Measurements from ENCODE around the gene CD52.
"Not testable (repeated sequence)": the region's sequence is repeated elsewhere in the genome, so short reads cannot be mapped to it uniquely, and the experiment has no call there.

Gene CD52

DNA sequence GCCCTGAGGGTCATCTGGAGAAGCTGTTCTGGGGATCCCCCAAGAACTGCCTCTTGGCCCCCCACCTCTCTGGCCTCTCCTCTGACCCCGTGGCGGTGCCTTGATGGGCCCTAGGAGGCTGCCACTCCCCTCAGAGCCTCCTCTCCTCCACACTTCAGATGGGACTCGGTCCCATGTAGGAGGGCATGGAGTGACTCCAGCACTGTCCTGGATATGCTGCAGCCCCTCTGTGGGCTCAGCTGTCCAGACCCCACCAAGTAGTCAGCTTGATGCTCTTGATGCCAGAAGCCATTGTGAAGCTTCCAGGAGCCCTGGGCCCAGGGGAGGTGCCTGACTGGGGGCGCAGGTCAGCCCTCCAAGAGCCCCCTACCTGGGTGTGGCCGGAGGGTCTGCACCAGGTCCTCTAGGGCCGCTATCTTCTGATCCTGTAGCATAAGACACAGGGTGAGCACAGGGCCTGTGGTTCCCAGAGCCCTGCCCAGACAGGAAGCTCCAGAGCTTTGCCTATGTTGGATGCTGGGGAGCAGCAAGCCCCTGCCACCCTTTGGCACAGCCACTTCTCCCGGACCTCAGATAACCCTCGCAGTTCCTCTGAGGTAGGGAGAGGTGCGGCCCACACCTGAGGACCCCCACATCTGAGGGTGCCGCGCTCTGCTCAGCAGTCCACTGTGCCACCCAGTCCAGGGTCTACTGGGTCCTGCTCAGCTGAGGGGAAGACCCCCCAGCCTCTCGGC is 20.5 kb upstream of the CD52 start:
- no peak for DNase-seq

DNA sequence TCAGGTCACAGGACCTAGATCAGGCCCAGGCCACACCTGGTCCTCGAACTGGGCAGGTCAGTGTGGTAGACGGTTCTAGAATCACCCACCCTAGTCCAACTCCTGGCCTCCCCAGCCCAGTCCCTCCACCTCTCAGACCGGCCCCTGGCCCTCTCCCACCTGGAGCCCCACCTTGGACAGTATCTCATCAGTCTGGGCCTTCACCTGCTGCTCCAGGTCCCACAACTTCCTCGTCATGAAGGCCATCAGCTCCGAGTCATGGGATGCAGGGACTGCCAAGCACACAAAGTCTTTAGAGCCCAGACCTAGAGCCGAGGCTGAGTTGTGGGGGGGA is 20.0 kb upstream of the CD52 start:
- DNase-seq = no peak

- no peak for DNase-seq
Observed at GRCh38 chr1:26300578-26301275, 17.0 kb upstream of the CD52 start.

- no peak for DNase-seq
Observed at GRCh38 chr1:26302733-26303405, 14.9 kb upstream of the CD52 start.

- no peak for DNase-seq
Observed at GRCh38 chr1:26305667-26306289, 12.0 kb upstream of the CD52 start.

- DNase-seq = peak in 54 of 56 donors; percentile 26 to 90 (median 76)
Observed at GRCh38 chr1:26306290-26307229, 11.2 kb upstream of the CD52 start, which contains the start of gene UBXN11. UBXN11 (minus strand) TSS chr1:26306636; CDS start chr1:26302883, 3,753 bp downstream.

DNA sequence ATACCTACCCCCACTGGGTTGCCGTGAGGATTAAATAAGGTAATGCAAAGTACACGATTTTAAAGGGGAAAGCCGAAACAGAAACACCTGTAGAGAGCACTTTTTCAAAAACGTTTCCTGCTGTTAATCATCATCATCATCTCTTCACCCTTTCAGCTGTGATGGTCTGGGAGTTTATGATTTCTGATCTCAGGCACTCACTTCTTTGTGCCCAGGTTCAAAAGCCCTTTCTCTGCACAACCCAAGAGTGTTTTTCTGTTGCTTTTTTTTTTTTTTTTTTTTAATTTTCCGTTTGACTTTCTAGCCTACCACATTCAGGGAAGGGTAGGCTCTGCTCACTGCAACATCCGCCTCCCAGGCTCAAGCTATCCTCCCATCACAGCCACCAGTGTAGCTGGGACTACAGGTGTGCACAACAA is 10.4 kb upstream of the CD52 start:
- DNase-seq = no peak

DNA sequence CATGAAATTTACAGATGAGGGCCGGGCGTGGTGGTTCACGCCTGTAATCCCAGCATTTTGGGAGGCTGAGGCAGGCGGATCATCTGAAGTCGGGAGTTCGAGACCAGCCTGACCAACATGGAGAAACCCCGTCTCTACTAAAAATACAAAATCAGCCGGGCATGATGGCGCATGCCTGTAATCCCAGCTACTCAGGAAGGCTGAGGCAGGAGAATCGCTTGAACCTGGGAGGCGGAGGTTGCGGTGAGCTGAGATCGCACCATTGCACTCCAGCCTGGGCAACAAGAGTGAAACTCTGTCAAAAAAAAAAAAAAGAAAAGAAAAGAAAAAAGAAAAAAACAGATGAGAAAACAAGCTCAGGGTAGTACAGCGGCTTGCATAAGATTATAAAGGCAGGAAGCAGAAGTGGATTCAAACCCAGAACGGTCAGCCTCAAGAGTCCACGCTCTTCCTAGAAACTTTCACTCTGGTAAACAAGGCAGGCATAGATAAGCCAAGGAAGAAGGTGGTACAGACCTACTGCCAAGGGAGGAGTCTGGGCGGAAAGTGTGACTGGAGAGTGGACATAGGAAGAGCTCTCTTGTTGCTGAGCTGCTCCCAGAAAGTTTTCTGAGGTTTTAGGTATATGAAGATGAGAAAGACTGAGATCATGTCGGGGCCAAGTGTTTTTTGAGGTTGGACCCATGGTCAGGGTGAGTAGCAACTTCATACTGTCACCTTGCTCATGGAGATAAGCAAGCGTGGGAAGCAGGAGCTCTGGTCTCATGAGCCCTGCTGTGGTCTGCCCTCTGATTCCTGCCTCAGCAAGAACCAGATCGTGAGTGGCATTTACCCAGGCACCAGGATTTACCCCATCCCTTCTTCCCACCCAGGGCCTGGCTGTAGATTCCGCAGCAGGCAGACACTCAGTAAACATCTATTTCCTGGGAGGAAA is 9.5 kb upstream of the CD52 start:
- not testable (repeated sequence) for DNase-seq

GRCh38 chr1:26314501-26314900 is 3.3 kb upstream of the CD52 start:
- no peak for DNase-seq

- DNase-seq = no peak
Observed at GRCh38 chr1:26315874-26316850, 1.6 kb upstream of the CD52 start.

DNA sequence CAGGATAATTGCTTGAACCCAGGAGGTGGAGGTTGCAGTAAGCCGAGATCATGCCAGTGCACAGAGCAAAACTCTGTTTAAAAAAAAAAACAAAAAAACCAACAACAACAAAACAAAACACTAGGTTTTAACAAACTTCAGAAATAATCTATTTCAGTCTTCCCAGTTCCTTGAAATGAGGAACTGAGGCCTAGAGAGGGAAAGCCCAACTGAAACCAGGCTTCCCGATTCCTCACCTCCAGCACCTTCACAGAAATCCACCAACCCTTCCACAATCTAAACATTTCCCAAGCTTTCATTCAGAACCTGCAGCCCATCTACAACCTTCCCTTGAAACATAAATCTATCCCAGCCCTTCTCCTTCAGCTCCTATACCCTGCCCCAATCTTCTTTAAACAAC is 612 bp upstream of the CD52 start:
- DNase-seq = no peak

DNA sequence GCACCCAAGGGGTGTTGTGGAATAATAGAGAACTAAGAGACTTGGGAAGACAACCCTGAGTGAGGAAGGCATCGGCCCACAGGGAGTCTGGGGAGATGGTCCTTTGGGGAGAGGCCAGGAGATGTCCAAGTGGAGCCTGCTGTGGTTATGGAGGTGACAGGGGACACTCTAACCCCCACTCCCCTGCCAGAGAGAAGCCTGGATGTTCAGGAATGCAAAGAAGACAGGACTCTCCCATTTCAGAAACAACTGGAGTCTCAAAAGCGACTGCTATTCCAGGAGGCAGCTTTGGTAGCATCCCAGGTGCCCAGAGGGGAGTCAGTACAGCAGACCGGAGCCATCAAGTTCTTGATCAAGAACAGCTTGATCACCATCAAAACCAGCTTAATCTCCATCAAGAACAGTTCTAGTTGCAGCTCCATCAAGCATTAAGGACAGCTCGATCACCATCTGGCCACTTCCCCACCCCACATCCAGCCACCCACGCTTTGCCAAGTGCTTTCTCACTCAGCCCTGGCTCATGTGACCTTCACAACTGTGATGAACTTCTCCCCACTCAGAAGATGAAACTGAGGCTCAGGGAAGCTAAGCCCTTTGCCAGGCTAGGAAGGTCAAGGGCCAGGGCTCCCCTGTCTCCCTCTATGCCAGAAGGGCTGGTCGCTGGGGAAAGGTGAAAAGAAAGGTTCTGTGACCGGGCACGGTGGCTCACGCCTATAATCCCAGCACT is 743 bp downstream of the CD52 start:
- DNase-seq = peak in 7 of 56 donors; percentile 4 to 24 (median 7)

GRCh38 chr1:26320896-26321295 is 3.1 kb downstream of the CD52 start:
- no peak for DNase-seq

GRCh38 chr1:26321315-26322041 is 3.7 kb downstream of the CD52 start:
- DNase-seq = peak; percentile 11 to 94 (median 77)

DNA sequence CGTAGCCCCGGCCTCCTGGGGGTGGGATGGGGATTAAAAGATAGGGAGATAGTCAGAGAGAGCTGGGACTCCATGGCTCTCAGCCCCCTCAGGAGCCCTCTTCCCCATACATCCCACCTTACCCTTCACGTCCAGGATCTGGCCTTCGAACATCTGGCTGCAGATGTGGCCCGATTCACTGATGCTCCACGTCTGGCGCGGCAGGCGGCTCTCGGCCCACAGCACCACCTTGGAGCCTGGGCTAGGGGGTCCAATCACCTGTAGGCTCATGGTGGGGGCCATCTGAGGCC is 4.2 kb downstream of the CD52 start:
- DNase-seq = no peak

- DNase-seq = no peak
Observed at GRCh38 chr1:26323382-26323781, 5.6 kb downstream of the CD52 start.

DNA sequence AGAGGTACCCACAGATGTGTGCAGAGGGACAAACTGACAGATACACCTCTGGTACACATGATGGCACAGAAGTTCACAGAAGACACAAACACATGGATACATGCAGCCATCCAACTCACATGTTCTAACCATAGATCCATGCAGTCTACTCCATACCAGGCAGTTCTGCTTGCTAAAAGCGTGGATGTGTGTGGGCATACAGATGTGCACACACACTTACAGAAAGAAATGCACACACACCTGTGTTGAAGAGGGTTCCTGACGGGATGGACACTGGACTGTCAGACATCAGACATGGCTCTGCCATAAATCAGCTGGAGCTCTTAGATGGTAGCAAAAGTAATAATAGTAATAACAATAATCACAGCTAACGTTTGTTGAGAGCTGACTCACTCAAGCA is 6.8 kb downstream of the CD52 start:
- no peak for DNase-seq

Data from amygdala (tissue), 56 donors.